K562 (cell line): ENCODE results near the gene GLIPR1L1. TPM values are rescaled to one million over a fixed set of nuclear protein-coding genes. Genes with fewer than 3 reads are reported as not detected.

Experiments
- FOXJ3 ChIP-seq: sonication (generic); formaldehyde crosslinking; IDR thresholded peaks from 2 replicates; pipeline ENCODE4 v1.4.0; 2020; ENCODE audit warnings: mild to moderate bottlenecking, missing genetic modification reagents
- FOXP4 ChIP-seq: sonication (generic); formaldehyde crosslinking; IDR thresholded peaks from 2 replicates; pipeline ENCODE4 v1.8.0; 2022; ENCODE audit warnings: mild to moderate bottlenecking, missing genetic modification reagents, borderline replicate concordance
- HNRNPUL1 ChIP-seq: fragments of 200-400 bp; formaldehyde crosslinking; IDR thresholded peaks from 2 replicates; pipeline ENCODE4 v1.6.1; 2017; ENCODE audit warnings: low read length
- KDM2B ChIP-seq: fragments of 250-450 bp; sonication (Bioruptor Pico); IDR thresholded peaks from 2 replicates; pipeline ENCODE4 v1.8.0; 2021; ENCODE audit warnings: mild to moderate bottlenecking, moderate library complexity
- NCOA6 ChIP-seq: fragments of 450-650 bp; IDR thresholded peaks from 2 replicates; pipeline ENCODE4 v1.6.1; 2017; ENCODE audit warnings: mild to moderate bottlenecking
- NEUROD1 ChIP-seq: fragments of 150-350 bp; IDR thresholded peaks from 2 replicates; pipeline ENCODE4 v1.6.1; 2014; ENCODE audit warnings: borderline replicate concordance, low read length, low read depth; ENCODE audit not compliant: partially characterized antibody
- RBM14 ChIP-seq: fragments of 200-400 bp; formaldehyde crosslinking; IDR thresholded peaks from 2 replicates; pipeline ENCODE4 v1.6.1; 2018; ENCODE audit warnings: low read depth, mild to moderate bottlenecking, low read length, moderate library complexity, borderline replicate concordance; ENCODE audit not compliant: insufficient read depth
- THAP7 ChIP-seq: fragments of 250-450 bp; sonication (Bioruptor Pico); IDR thresholded peaks from 2 replicates; pipeline ENCODE4 v1.5.0; 2021
- THRB ChIP-seq: fragments of 450-650 bp; formaldehyde crosslinking; conservative IDR thresholded peaks from 2 replicates; pipeline ENCODE4 v1.4.0; 2022; ENCODE audit warnings: mild to moderate bottlenecking, missing genetic modification characterization
- ZBED1 ChIP-seq: IDR thresholded peaks from 2 replicates; pipeline ENCODE4 v1.6.1; 2014
- ZBTB40 ChIP-seq, 2 experiments: fragments of 450-650 bp in 1 of 2; sonication (generic) in 1 of 2; formaldehyde crosslinking in 1 of 2; IDR thresholded peaks; 2 replicates each; pipeline versions ENCODE4 v1.7.1 to v1.9.0; 2016 to 2022; ENCODE audit warnings: inconsistent platforms in 1 of 2, mild to moderate bottlenecking in 1 of 2, missing genetic modification reagents in 1 of 2
- ZNF23 ChIP-seq: fragments of 250-450 bp; sonication (Bioruptor Pico); IDR thresholded peaks from 2 replicates; pipeline ENCODE4 v1.4.0; 2020; ENCODE audit warnings: mild to moderate bottlenecking
- ZNF263 ChIP-seq: sonication (generic); formaldehyde crosslinking; IDR thresholded peaks from 2 replicates; pipeline ENCODE4 v1.8.0; 2022; ENCODE audit warnings: mild to moderate bottlenecking, missing genetic modification reagents, borderline replicate concordance
- ZNF507 ChIP-seq: conservative IDR thresholded peaks from 2 replicates; pipeline ENCODE4 v1.6.1; 2017; ENCODE audit warnings: missing genetic modification characterization, missing compliant biosample characterization
- ZNF780A ChIP-seq: fragments of 250-450 bp; sonication (Bioruptor Pico); IDR thresholded peaks from 2 replicates; pipeline ENCODE4 v1.5.0; 2021; ENCODE audit warnings: mild to moderate bottlenecking
- polyA plus RNA-seq, 8 experiments: library from polyadenylated mRNA; depleted of rRNA in 4 of 8; stranded (reverse) in 5 of 8; unstranded in 3 of 8; fragments of >200 nt; fragmentation: Nextera tagmentation in 2 of 8; fragmentation: Illumina TruSeq in 1 of 8; extraction: Ambion mirVana in 2 of 8; extraction: Trizol in 1 of 8; gene quantifications; 2 replicates each; pipeline versions ENCODE4 v1.2.1 to v1.2.3, GENCODE V29; 2011 to 2014; ENCODE audit warnings: inconsistent platforms in 1 of 8, missing spikeins in 1 of 8
- total RNA-seq, 7 experiments: library from RNA; depleted of rRNA in 6 of 7; stranded (reverse); fragments of >200 nt in 6 of 7; fragmentation: Illumina TruSeq in 2 of 7; extraction: Trizol in 2 of 7; gene quantifications; 2 replicates each; pipeline versions ENCODE4 v1.2.1 to v1.2.3, GENCODE V29; 2011 to 2021; ENCODE audit warnings: low replicate concordance in 1 of 7

Gene GLIPR1L1
- total and polyA plus RNA-seq, 9 of the 15 experiments (the other 6 are each of a cell fraction or from before 2014, with no cell fraction given): not detected

- TF ChIP-seq NEUROD1: no peak
- TF ChIP-seq ZNF263 (CRISPR knock-in tag): peak; percentile 98
- TF ChIP-seq THAP7 (CRISPR knock-in tag): no peak
- no peak for TF ChIP-seq THRB
- TF ChIP-seq ZNF780A: no peak
- TF ChIP-seq RBM14: no peak
- TF ChIP-seq FOXP4 (CRISPR knock-in tag): no peak
- TF ChIP-seq HNRNPUL1: no peak
- no peak for TF ChIP-seq KDM2B (CRISPR knock-in tag)
- no peak for TF ChIP-seq ZBED1
- no peak for TF ChIP-seq ZNF23 (CRISPR knock-in tag)
- TF ChIP-seq NCOA6: no peak
- TF ChIP-seq FOXJ3 (CRISPR knock-in tag): no peak
- no peak for TF ChIP-seq ZBTB40 (IDR thresholded peaks at IDR 0.05)
- TF ChIP-seq ZBTB40 (CRISPR knock-in tag; IDR thresholded peaks at IDR 0.05): no peak
- TF ChIP-seq ZNF507 (tag): no peak
Observed at GRCh38 chr12:75390899-75391538, 56.5 kb downstream of the GLIPR1L1 start, which contains the start of gene GLIPR1L2 (continued).
